ENCODE data around the gene SPDEF.

GRCh38 chr6:34581561-34581920 lies 25.4 kb upstream of the SPDEF start:
- TF ChIP-seq POLR2A (IDR thresholded peaks at IDR 0.05; ENCODE audit: low read depth, low read length) (no peak), RCOR1 (conservative IDR thresholded peaks at IDR 0.05; ENCODE audit: low read depth, low read length) (no peak), EGR1 (IDR thresholded peaks at IDR 0.05; ENCODE audit: borderline replicate concordance in 1 of 2, low read depth in 2 of 2, low read length in 2 of 2) (no peak), TARDBP (IDR thresholded peaks at IDR 0.05; ENCODE audit: borderline replicate concordance) (no peak), MTA2 (IDR thresholded peaks at IDR 0.05; ENCODE audit: low read depth) (no peak), REST (IDR thresholded peaks at IDR 0.05; ENCODE audit: low read depth, low read length) (no peak), RAD21 (IDR thresholded peaks at IDR 0.05; ENCODE audit: insufficient read depth, low read depth, low read length) (no peak), POLR2AphosphoS5 (IDR thresholded peaks at IDR 0.05; ENCODE audit: low read length) (no peak), EZH2 (IDR thresholded peaks at IDR 0.05; ENCODE audit: borderline replicate concordance, control insufficient read depth, low read depth, low read length) (no peak), NFYB (IDR thresholded peaks at IDR 0.05; ENCODE audit: insufficient read depth, low read depth, low read length) (no peak)
- TF ChIP-seq, protein P1, sequence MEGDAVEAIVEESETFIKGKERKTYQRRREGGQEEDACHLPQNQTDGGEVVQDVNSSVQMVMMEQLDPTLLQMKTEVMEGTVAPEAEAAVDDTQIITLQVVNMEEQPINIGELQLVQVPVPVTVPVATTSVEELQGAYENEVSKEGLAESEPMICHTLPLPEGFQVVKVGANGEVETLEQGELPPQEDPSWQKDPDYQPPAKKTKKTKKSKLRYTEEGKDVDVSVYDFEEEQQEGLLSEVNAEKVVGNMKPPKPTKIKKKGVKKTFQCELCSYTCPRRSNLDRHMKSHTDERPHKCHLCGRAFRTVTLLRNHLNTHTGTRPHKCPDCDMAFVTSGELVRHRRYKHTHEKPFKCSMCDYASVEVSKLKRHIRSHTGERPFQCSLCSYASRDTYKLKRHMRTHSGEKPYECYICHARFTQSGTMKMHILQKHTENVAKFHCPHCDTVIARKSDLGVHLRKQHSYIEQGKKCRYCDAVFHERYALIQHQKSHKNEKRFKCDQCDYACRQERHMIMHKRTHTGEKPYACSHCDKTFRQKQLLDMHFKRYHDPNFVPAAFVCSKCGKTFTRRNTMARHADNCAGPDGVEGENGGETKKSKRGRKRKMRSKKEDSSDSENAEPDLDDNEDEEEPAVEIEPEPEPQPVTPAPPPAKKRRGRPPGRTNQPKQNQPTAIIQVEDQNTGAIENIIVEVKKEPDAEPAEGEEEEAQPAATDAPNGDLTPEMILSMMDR (IDR thresholded peaks at IDR 0.05 in 2 of 3, conservative IDR thresholded peaks at IDR 0.05 in 1 of 3; ENCODE audit: control insufficient read depth in 2 of 3, extremely low read depth in 1 of 3, insufficient read depth in 1 of 3, low read depth in 3 of 3, low read length in 3 of 3), result no peak
- TF ChIP-seq, protein P2, sequence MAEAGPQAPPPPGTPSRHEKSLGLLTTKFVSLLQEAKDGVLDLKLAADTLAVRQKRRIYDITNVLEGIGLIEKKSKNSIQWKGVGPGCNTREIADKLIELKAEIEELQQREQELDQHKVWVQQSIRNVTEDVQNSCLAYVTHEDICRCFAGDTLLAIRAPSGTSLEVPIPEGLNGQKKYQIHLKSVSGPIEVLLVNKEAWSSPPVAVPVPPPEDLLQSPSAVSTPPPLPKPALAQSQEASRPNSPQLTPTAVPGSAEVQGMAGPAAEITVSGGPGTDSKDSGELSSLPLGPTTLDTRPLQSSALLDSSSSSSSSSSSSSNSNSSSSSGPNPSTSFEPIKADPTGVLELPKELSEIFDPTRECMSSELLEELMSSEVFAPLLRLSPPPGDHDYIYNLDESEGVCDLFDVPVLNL (IDR thresholded peaks at IDR 0.05; ENCODE audit: low read depth, low read length), result no peak

Measured in GM12878 (cell line).